Renal cortical epithelial cell (primary cell): ENCODE results near the gene PRPF40B. TPM values are rescaled to one million over a fixed set of nuclear protein-coding genes. Genes with fewer than 3 reads are reported as not detected.

Experiments used
- DNase-seq: peaks from one replicate; pipeline ENCODE4 v3.0.0-alpha.2; 2011; ENCODE audit warnings: low read depth
- total RNA-seq: library from RNA; depleted of rRNA; stranded (reverse); fragments of >200 nt; gene quantifications from 2 replicates; pipeline ENCODE4 v1.2.3, GENCODE V29; 2014

The PRPF40B gene
- total RNA-seq, 1 donor from 2014 or later: 17.3 TPM

- DNase-seq: no peak
These were observed 61.0 kb downstream of the PRPF40B start for GRCh38 chr12:49684310-49684854.

GRCh38 chr12:49687941-49688340 is 64.6 kb downstream of the PRPF40B start:
- no peak for DNase-seq

- DNase-seq: no peak
These were observed 65.9 kb downstream of the PRPF40B start for GRCh38 chr12:49689237-49689636.

- no peak for DNase-seq
These were observed 66.4 kb downstream of the PRPF40B start for GRCh38 chr12:49689785-49690184.

- DNase-seq: no peak
These were observed 69.5 kb downstream of the PRPF40B start for GRCh38 chr12:49692851-49693250.

GRCh38 chr12:49693931-49694444 is 70.6 kb downstream of the PRPF40B start:
- no peak for DNase-seq

Other genes starting within 250 kb of the PRPF40B start
- gene KCNH3, start 84.5 kb upstream of the PRPF40B start, total RNA-seq: 4.3 TPM in 1 of 2 replicates, not detected in the other
- gene MCRS1, start 55.4 kb upstream of the PRPF40B start, total RNA-seq: 52.1 and 66.9 TPM in 2 replicates
- 0.30 and 0.35 TPM in 2 replicates for gene FAM186B, start 17.9 kb upstream of the PRPF40B start, total RNA-seq
- gene FMNL3, start 83.8 kb downstream of the PRPF40B start, total RNA-seq: 25.7 and 34.2 TPM in 2 replicates
- 496 and 679 TPM in 2 replicates for gene TMBIM6, start 118.0 kb downstream of the PRPF40B start, total RNA-seq
- 6.6 and 25.4 TPM in 2 replicates for gene NCKAP5L, start 204.9 kb downstream of the PRPF40B start, total RNA-seq
- gene BCDIN3D, start 219.5 kb downstream of the PRPF40B start, total RNA-seq: 4.0 and 4.3 TPM in 2 replicates